ENCODE results near the gene CLDND2.
"Not testable (repeated sequence)": the region's sequence is repeated elsewhere in the genome, so short reads cannot be mapped to it uniquely, and the experiment has no call there.

CLDND2 gene

DNA sequence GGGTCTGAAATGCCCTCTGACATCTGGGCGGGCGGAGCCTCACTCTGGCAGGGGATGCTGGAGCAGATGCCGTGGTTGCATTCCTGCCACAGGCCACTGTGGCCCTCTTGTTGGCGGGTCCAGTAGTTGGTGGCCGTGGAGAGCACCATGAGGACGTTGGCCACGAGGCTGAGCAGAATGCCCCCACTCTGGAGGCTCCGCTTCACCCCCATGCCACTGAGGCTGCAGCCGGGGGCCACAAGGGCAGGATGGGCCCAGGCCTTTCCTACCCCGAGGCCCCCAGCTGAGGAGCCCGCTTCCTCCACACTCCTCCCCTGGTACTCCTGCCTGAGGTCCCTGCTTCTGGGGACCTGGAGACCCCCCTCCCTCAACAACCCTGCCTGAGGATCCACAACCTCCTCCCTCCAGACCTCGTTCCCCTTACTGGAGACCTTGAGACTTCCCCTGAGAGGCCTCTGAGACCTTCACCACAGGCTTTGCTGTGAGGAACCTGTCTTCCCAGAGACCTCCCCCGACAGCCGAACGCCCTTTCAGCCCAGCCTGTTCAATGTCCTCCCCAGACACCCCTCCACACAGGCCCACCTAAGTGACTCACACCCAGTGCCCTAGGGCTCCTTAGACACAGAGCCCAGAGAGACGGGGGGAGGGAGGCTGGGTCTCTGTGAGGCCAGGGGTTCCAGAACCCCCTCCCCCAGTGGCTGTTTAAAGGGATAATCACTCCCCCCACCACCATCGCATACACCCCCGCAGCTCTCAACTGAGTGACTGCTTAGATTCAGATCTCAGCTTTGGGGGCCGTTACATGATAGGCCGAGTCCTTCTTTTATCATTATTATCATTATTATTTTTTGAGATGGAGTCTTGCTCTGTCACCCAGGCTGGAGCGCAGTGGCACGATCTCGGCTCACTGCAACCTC is at the start of gene CLDND2:
Gene CLDND2, minus strand, starts transcription at position 638 of the 917 bp plus-strand sequence. Its CDS starts 426 bp downstream, at position 212.
- DNase-seq, result no peak

GRCh38 chr19:51417810-51418157 is 49.0 kb upstream of the CLDND2 start:
- no peak for DNase-seq

GRCh38 chr19:51417107-51417809 is 48.5 kb upstream of the CLDND2 start, which contains the start of gene SIGLEC10:
Gene SIGLEC10 (minus strand): TSS chr19:51417642. CDS start chr19:51417581, 61 bp downstream.
- no peak for DNase-seq

DNA sequence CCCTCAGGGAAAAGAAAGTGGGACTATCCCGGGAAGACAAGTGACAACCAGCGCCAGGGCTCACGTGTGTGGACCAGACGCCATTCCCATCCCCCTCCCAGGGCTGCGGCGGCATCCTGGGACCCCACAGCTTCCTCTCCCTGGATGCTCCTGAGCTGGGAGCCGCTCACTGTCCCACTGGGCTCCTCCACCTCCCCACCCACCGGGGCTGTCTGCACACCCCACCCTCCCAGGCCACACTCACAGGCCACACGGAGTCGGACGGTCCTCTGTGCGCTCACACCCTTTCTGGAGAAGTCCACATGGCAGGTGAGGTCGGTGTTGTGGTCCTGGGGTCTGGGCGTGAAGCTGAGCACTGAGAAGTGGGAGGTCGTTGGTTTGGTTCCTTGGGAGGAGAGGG is 47.6 kb upstream of the CLDND2 start:
- not testable (repeated sequence) for DNase-seq

- DNase-seq, result no peak
Measured at GRCh38 chr19:51415187-51415586, 46.4 kb upstream of the CLDND2 start.

- no peak for DNase-seq
Measured at GRCh38 chr19:51410950-51411748, 42.3 kb upstream of the CLDND2 start.

DNA sequence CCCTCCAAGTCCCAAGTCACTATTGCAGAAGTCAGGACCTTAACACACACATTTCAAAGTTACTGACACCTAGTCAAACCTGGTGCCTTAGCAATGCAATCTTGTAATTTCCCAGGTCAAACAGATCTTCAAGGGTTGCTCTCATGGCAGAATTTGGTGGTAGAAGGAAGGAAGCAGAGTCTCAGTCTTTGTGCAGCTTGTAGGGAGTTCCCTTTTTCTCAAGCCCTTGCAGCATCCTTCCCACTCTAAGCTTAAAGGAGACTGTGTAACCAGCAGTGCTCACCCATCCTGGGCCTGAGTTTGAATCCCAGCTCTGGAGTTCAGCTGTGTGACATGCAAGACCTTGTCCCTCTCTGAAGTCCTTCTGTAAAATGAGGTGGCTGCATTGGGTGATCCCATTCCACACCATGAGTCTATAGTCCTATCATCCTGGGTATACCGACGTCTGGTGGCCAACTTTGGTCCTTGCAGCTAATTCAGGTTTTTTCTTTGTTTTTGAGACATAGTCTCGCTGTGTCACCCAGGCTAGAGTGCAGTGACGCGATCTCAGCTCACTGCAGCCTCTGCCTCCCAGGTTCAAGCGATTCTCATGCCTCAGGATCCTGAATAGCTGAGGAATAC is 38.8 kb upstream of the CLDND2 start:
- DNase-seq, result no peak

- no peak for DNase-seq
Measured at GRCh38 chr19:51402117-51402516, 33.3 kb upstream of the CLDND2 start.

- not testable (repeated sequence) for DNase-seq
Measured at GRCh38 chr19:51399936-51400335, 31.1 kb upstream of the CLDND2 start.

GRCh38 chr19:51399231-51399630 is 30.4 kb upstream of the CLDND2 start:
- no peak for DNase-seq

DNA sequence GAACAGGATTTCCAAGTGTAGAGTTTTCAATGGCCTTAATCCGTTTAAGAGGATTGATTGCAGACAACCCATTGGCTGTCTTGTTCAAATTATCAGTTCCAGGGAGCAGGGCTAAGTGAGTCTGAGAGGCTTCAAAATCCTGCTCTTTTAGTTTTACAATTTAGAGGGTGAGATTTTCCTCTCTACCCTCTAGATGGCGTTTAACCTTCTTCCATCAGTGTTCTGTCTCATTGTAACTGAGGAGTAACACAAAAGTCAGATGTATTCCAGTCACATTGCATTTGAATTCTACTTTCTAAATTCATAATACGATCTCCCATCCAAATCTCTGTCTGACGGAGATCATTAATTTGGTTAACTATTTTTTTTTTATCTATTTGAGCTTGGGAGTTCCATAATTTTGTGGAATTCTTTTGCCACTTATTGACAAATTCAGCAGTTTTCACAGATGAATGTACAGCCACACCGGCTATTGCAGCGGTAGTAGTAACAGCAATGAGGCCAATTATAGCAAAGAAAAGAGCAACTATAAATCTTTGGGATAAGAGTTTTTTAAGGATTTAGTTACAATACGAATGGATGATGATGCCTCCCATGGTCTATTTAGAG is 29.4 kb upstream of the CLDND2 start:
- DNase-seq, result peak; percentile 0

DNA sequence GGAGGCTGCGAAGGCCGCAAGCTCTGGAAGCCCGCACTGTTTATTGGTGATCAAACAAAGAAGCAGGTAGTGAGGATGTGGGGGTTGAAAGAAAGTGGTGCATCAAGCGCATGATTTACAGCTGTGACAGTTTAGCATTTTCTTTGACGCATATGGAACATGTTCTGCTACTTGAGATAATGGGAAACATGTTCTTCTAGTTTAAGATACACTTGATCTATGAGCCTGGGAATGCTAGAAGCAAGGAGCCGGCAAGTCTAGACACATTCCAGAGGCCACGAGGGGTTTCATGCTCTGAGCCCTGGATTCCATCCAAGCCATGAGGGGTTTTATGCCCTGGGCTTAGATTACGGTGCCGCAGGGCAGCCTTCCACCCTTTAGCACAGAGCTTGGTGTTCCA is 28.6 kb upstream of the CLDND2 start:
- DNase-seq, result not testable (repeated sequence)

GRCh38 chr19:51396175-51396574 is 27.4 kb upstream of the CLDND2 start:
- DNase-seq, result no peak

- no peak for DNase-seq
Measured at GRCh38 chr19:51394050-51394836, 25.4 kb upstream of the CLDND2 start.

DNA sequence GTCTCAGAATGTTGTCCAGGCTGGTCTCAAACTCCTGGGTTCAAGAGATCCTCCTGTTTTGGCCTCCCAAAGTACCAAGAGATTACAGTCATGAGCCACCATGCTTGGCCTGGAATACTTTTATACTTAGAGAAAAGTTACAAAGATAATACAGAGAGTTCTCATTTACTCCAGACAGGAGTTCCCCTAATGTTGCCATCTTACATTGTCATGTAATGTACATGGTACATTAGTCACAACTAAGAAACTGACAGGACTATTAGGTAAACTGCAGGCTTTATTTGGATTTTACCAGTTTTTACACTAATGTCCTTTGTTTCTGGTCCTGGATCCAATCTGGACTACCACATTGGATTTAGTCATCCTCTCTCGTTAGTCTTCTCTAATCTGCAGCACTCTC is 23.9 kb upstream of the CLDND2 start:
- no peak for DNase-seq

- DNase-seq, result no peak
Measured at GRCh38 chr19:51391073-51391611, 22.3 kb upstream of the CLDND2 start.

DNA sequence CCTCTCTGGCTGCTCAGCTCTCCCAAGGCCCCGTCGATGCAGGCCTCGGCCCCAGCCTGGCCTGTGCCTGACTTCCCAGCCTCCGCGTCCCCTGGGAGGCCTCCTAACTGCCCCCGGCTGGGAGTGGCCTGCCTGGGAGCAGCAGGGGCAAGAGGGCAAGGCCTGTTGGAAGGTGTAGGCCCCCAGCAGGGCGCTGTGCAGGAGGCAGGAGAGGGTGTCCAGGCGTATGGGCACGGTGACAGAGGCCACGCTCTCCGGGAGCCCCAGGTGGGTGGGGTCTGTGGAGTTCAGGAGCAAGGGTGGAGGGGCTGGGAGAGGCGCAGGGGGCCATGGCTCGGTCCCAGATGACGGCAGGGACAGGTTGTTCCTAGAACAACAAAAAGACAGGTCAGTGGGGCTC is 20.3 kb upstream of the CLDND2 start:
- DNase-seq, result no peak

DNA sequence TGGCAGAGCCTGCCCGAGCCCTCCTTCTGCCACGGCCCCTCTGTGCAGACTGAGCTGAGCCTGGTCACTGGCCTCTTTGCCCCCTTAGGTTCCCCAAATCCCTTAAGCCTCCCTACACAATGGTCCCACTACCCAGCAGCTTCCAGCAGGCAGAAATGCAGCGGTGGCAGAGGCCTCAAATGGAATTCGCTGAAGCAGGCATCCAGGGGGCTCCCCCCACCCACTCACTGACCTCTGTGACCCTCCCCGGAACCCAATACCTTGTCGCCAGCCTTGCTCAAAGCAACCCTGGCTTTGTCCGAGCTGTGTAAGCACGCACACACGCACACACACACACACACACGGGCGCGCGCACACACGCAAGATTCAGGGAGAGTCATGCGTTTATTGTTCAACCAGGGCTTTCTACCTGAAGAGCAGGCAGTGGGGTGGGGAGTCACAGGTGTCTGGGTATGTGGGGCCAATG is 19.2 kb upstream of the CLDND2 start, which contains the start of gene LIM2:
Gene LIM2, minus strand, starts transcription at position 51 of the 466 bp plus-strand sequence. CDS start 531 bp downstream, outside the sequence.
- no peak for DNase-seq

GRCh38 chr19:51386882-51387520 is 18.2 kb upstream of the CLDND2 start:
- DNase-seq, result no peak

DNA sequence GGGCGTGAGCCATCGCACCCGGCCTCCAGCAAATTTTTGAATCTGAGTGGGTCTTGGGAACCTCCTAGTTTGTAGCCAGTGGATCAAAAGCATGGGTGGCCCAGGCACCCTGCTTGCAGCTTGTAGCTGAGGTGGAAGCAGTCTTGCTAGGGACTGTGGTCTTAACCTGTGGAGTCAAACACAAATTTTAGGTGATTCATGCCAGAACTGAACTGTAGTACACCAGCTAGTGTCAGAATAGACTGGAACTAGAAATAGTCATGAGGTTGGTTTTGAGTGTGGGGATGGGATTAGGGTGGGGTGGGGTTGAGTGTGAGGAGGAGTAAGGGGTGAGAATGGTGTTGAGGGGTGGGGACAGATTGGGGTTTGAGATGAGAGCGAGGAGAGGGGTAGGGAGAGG is 13.2 kb upstream of the CLDND2 start:
- DNase-seq, result no peak

Data from NCI-H1105 treated with DMSO at 0.1 percent for 48 hours (cell line).